ENCODE measurements around the gene CFAP300. TPM values are rescaled to one million over a fixed set of nuclear protein-coding genes. Genes with fewer than 3 reads are reported as not detected.

CFAP300 gene
- total RNA-seq, 3 donors from 2014 or later: not detected

GRCh38 chr11:102109896-102110760 is 62.9 kb downstream of the CFAP300 start, which contains the start of gene YAP1:
TSS of gene YAP1 (plus strand) at chr11:102110447. CDS start at chr11:102110849, 402 bp downstream.
- ATAC-seq: peak; percentile 79 to 80
- peaks cover 44% of the 10 kb centered on the region for H3K27me3 Mint-ChIP-seq (ENCODE audit: low read depth)
- peaks cover 12% of the 10 kb centered on the region for H3K4me1 Mint-ChIP-seq (ENCODE audit: low read depth)
- no peaks in the 10 kb centered on the region for H3K9me3 Mint-ChIP-seq
- DNase-seq: peak; percentile 58
- peak within 1 kb of the TSS; percentile 88 for H3K4me3 Mint-ChIP-seq
- H3K36me3 Mint-ChIP-seq (ENCODE audit: insufficient read depth): no peaks in the 10 kb centered on the region

- Mint-ChIP-seq H3K27me3 (ENCODE audit: low read depth) (peaks cover 48% of the 10 kb centered on the region), H3K4me3 (no peak overlapping the region), H3K9me3 (no peaks in the 10 kb centered on the region), H3K36me3 (ENCODE audit: insufficient read depth) (no peaks in the 10 kb centered on the region), H3K4me1 (ENCODE audit: low read depth) (peaks cover 12% of the 10 kb centered on the region)
- DNase-seq: no peak
- peak in 1 of 2 donors; percentile 41 for ATAC-seq
Observed at GRCh38 chr11:102110761-102111010, 63.4 kb downstream of the CFAP300 start.

GRCh38 chr11:102111011-102111786 is 64.0 kb downstream of the CFAP300 start:
- Mint-ChIP-seq H3K9me3 (no peaks in the 10 kb centered on the region), H3K4me3 (peak overlapping the region; percentile 73), H3K27me3 (ENCODE audit: low read depth) (peaks cover 49% of the 10 kb centered on the region), H3K36me3 (ENCODE audit: insufficient read depth) (no peaks in the 10 kb centered on the region), H3K4me1 (ENCODE audit: low read depth) (peaks cover 12% of the 10 kb centered on the region)
- DNase-seq (no peak), ATAC-seq (no peak)

GRCh38 chr11:102111787-102112508 is 64.7 kb downstream of the CFAP300 start:
- DNase-seq (no peak), ATAC-seq (peak; percentile 35 to 47)
- H3K36me3 Mint-ChIP-seq (ENCODE audit: insufficient read depth): no peaks in the 10 kb centered on the region
- peaks cover 55% of the 10 kb centered on the region for H3K27me3 Mint-ChIP-seq (ENCODE audit: low read depth)
- H3K4me1 Mint-ChIP-seq (ENCODE audit: low read depth): peaks cover 12% of the 10 kb centered on the region
- H3K4me3 Mint-ChIP-seq: peak overlapping the region; percentile 73
- no peaks in the 10 kb centered on the region for H3K9me3 Mint-ChIP-seq

- Mint-ChIP-seq H3K4me3 (no peak overlapping the region), H3K9me3 (no peaks in the 10 kb centered on the region), H3K27me3 (ENCODE audit: low read depth) (peaks cover 56% of the 10 kb centered on the region), H3K36me3 (ENCODE audit: insufficient read depth) (no peaks in the 10 kb centered on the region), H3K4me1 (ENCODE audit: low read depth) (peaks cover 12% of the 10 kb centered on the region)
- ATAC-seq (no peak), DNase-seq (no peak)
Observed at GRCh38 chr11:102112509-102112821, 65.2 kb downstream of the CFAP300 start.

- H3K4me3 Mint-ChIP-seq: no peak overlapping the region
- DNase-seq: no peak
- H3K36me3 Mint-ChIP-seq (ENCODE audit: insufficient read depth): no peaks in the 10 kb centered on the region
- H3K4me1 Mint-ChIP-seq (ENCODE audit: low read depth): peaks cover 12% of the 10 kb centered on the region
- no peaks in the 10 kb centered on the region for H3K9me3 Mint-ChIP-seq
- H3K27me3 Mint-ChIP-seq (ENCODE audit: low read depth): peaks cover 54% of the 10 kb centered on the region
- no peak for ATAC-seq
Observed at GRCh38 chr11:102114032-102114431, 66.8 kb downstream of the CFAP300 start.

- ATAC-seq (no peak), DNase-seq (no peak)
- Mint-ChIP-seq H3K27me3 (ENCODE audit: low read depth) (peaks cover 47% of the 10 kb centered on the region), H3K4me1 (ENCODE audit: low read depth) (peaks cover 6% of the 10 kb centered on the region), H3K36me3 (ENCODE audit: insufficient read depth) (no peaks in the 10 kb centered on the region), H3K9me3 (no peaks in the 10 kb centered on the region), H3K4me3 (no peak overlapping the region)
Observed at GRCh38 chr11:102115557-102115956, 68.3 kb downstream of the CFAP300 start.

- no peaks in the 10 kb centered on the region for H3K9me3 Mint-ChIP-seq
- ATAC-seq: no peak
- no peaks in the 10 kb centered on the region for H3K36me3 Mint-ChIP-seq (ENCODE audit: insufficient read depth)
- peaks cover 47% of the 10 kb centered on the region for H3K27me3 Mint-ChIP-seq (ENCODE audit: low read depth)
- peaks cover 5% of the 10 kb centered on the region for H3K4me1 Mint-ChIP-seq (ENCODE audit: low read depth)
- DNase-seq: no peak
- no peak overlapping the region for H3K4me3 Mint-ChIP-seq
Observed at GRCh38 chr11:102116453-102117205, 69.4 kb downstream of the CFAP300 start.

GRCh38 chr11:102117472-102118113 is 70.4 kb downstream of the CFAP300 start:
- H3K4me1 Mint-ChIP-seq (ENCODE audit: low read depth): no peaks in the 10 kb centered on the region
- no peak for DNase-seq
- peaks cover 44% of the 10 kb centered on the region for H3K27me3 Mint-ChIP-seq (ENCODE audit: low read depth)

GRCh38 chr11:102118937-102119336 is 71.7 kb downstream of the CFAP300 start:
- Mint-ChIP-seq H3K36me3 (ENCODE audit: insufficient read depth) (no peaks in the 10 kb centered on the region), H3K9me3 (no peaks in the 10 kb centered on the region), H3K27me3 (ENCODE audit: low read depth) (peaks cover 38% of the 10 kb centered on the region), H3K4me1 (ENCODE audit: low read depth) (no peaks in the 10 kb centered on the region), H3K4me3 (no peak overlapping the region)
- no peak for ATAC-seq
- no peak for DNase-seq

More at GRCh38 chr11:102117472-102118113, 70.4 kb downstream of the CFAP300 start:
- Mint-ChIP-seq H3K4me3 (no peak overlapping the region), H3K36me3 (ENCODE audit: insufficient read depth) (no peaks in the 10 kb centered on the region), H3K9me3 (no peaks in the 10 kb centered on the region)
- ATAC-seq: no peak

- no peaks in the 10 kb centered on the region for H3K9me3 Mint-ChIP-seq
- H3K36me3 Mint-ChIP-seq (ENCODE audit: insufficient read depth): no peaks in the 10 kb centered on the region
- no peak overlapping the region for H3K4me3 Mint-ChIP-seq
- DNase-seq (no peak), ATAC-seq (no peak)
- H3K27me3 Mint-ChIP-seq (ENCODE audit: low read depth): peaks cover 36% of the 10 kb centered on the region
- no peaks in the 10 kb centered on the region for H3K4me1 Mint-ChIP-seq (ENCODE audit: low read depth)
Observed at GRCh38 chr11:102119997-102120396, 72.8 kb downstream of the CFAP300 start.

GRCh38 chr11:102120437-102120973 is 73.3 kb downstream of the CFAP300 start:
- no peak for DNase-seq
- H3K27me3 Mint-ChIP-seq (ENCODE audit: low read depth): peaks cover 33% of the 10 kb centered on the region
- no peak overlapping the region for H3K4me3 Mint-ChIP-seq
- ATAC-seq: no peak
- no peaks in the 10 kb centered on the region for H3K36me3 Mint-ChIP-seq (ENCODE audit: insufficient read depth)
- H3K9me3 Mint-ChIP-seq: no peaks in the 10 kb centered on the region
- no peaks in the 10 kb centered on the region for H3K4me1 Mint-ChIP-seq (ENCODE audit: low read depth)

- no peak for ATAC-seq
- Mint-ChIP-seq H3K27me3 (ENCODE audit: low read depth) (peaks cover 28% of the 10 kb centered on the region), H3K36me3 (ENCODE audit: insufficient read depth) (no peaks in the 10 kb centered on the region), H3K4me1 (ENCODE audit: low read depth) (no peaks in the 10 kb centered on the region), H3K9me3 (no peaks in the 10 kb centered on the region), H3K4me3 (no peak overlapping the region)
- DNase-seq: no peak
Observed at GRCh38 chr11:102121329-102121728, 74.1 kb downstream of the CFAP300 start.

Data from activated T-cell treated with anti-CD3 and anti-CD28 coated beads, Interleukin-2, amount 50 U/mL, for 4 hours (primary cell).